Gastrocnemius medialis (tissue), 4 donors: ENCODE measurements around the gene MACROD2. TPM values are rescaled to one million over a fixed set of nuclear protein-coding genes. Genes with fewer than 3 reads are reported as not detected.

Experiments
- ATAC-seq, 2 donors: fragments of 150-250 bp; one replicate each; pipeline ENCODE4 v1.9.1; 2016
- DNase-seq, 2 donors: peaks; one replicate each; pipeline ENCODE4 v3.0.0-alpha.2; 2019
- H3K27ac ChIP-seq, 4 donors: fragments of 200-600 bp; sonication (generic); 1 replicate in 1 of 4; 2 replicates in 3 of 4; pipeline ENCODE4 v1.5.1; 2016 to 2018; ENCODE audit warnings: mild to moderate bottlenecking in 2 of 4, moderate library complexity in 1 of 4
- H3K27me3 ChIP-seq, 3 donors: fragments of 200-600 bp; sonication (generic) in 2 of 3; 1 replicate in 1 of 3; 2 replicates in 2 of 3; pipeline versions ENCODE4 v1.5.1 to v1.6.0; 2016 to 2019; ENCODE audit warnings: mild to moderate bottlenecking in 1 of 3, moderate library complexity in 1 of 3
- H3K36me3 ChIP-seq, 2 donors: fragments of 200-600 bp; sonication (generic) in 1 of 2; one replicate each; pipeline ENCODE4 v1.5.1; 2017 to 2018
- H3K4me1 ChIP-seq, 2 donors: fragments of 200-600 bp; sonication (generic) in 1 of 2; one replicate each; pipeline ENCODE4 v1.5.1; 2016 to 2017; ENCODE audit warnings: mild to moderate bottlenecking in 2 of 2
- H3K4me3 ChIP-seq, 4 donors: fragments of 200-600 bp; sonication (generic) in 3 of 4; 1 replicate in 1 of 4; 2 replicates in 3 of 4; pipeline ENCODE4 v1.5.1; 2016 to 2019; ENCODE audit warnings: mild to moderate bottlenecking in 2 of 4
- H3K9me3 ChIP-seq, 3 donors: fragments of 200-600 bp; sonication (generic) in 2 of 3; 1 replicate in 1 of 3; 2 replicates in 2 of 3; pipeline ENCODE4 v1.5.1; 2016 to 2019
- CTCF ChIP-seq, 5 experiments: fragments of 450-650 bp in 3 of 5; fragments of 200-600 bp in 2 of 5; sonication (generic) in 2 of 5; IDR thresholded peaks in 4 of 5; conservative IDR thresholded peaks in 1 of 5; 1 replicate in 4 of 5; 2 replicates in 1 of 5; pipeline ENCODE4 v1.5.1; 2016 to 2019; ENCODE audit warnings: antibody characterized with exemption in 5 of 5, mild to moderate bottlenecking in 3 of 5, moderate library complexity in 3 of 5
- POLR2A ChIP-seq, 2 donors: fragments of 450-650 bp; IDR thresholded peaks; one replicate each; pipeline ENCODE4 v1.6.1; 2017; ENCODE audit warnings: antibody characterized with exemption in 2 of 2, mild to moderate bottlenecking in 2 of 2, moderate library complexity in 2 of 2
- in situ Hi-C, 4 donors: fragments of 200-750 bp; cut with MboI; loops; one replicate each; pipeline versions ENCODE4 v1.15.0 to v1.8.0; 2017; ENCODE audit warnings: low sequenced_read_pairs in 4 of 4
- intact Hi-C: fragments of 100-400 bp; cut with DNase I; formaldehyde crosslinking; loops from one replicate; pipeline ENCODE4 v1.15.1; 2023; ENCODE audit warnings: low total_unique reads
- total RNA-seq, 4 donors: library from RNA; depleted of rRNA; stranded (reverse); fragments of >200 nt; gene quantifications; one replicate each; pipeline versions ENCODE4 v1.1.0 to v1.2.3, GENCODE V29; 2016

The MACROD2 gene
- total RNA-seq, 4 donors from 2014 or later = 1.8 to 10.2 (median 3.6) TPM

- Histone ChIP-seq H3K9me3 (no peaks in the 10 kb centered on the region), H3K27ac (no peak overlapping the region), H3K4me1 (no peaks in the 10 kb centered on the region), H3K27me3 (no peaks in the 10 kb centered on the region), H3K4me3 (no peak overlapping the region), H3K36me3 (no peaks in the 10 kb centered on the region)
- ATAC-seq (no peak), DNase-seq (no peak)
- in situ Hi-C loops (no loop called here), intact Hi-C loops (no loop called here)
- TF ChIP-seq CTCF (IDR thresholded peaks at IDR 0.05 in 4 of 5, conservative IDR thresholded peaks at IDR 0.05 in 1 of 5) (no peak), POLR2A (IDR thresholded peaks at IDR 0.05) (no peak)
Measured at GRCh38 chr20:15632680-15633079, 1637.4 kb downstream of the MACROD2 start.

GRCh38 chr20:15634102-15634501 lies 1638.8 kb downstream of the MACROD2 start:
- Histone ChIP-seq H3K9me3 (no peaks in the 10 kb centered on the region), H3K4me3 (no peak overlapping the region), H3K36me3 (no peaks in the 10 kb centered on the region), H3K27me3 (no peaks in the 10 kb centered on the region), H3K4me1 (no peaks in the 10 kb centered on the region), H3K27ac (no peak overlapping the region)
- in situ Hi-C loops (no loop called here), intact Hi-C loops (no loop called here)
- DNase-seq = no peak
- ATAC-seq = no peak
- TF ChIP-seq CTCF (IDR thresholded peaks at IDR 0.05 in 4 of 5, conservative IDR thresholded peaks at IDR 0.05 in 1 of 5) (no peak), POLR2A (IDR thresholded peaks at IDR 0.05) (no peak)

- in situ Hi-C loops = no loop called here
- ATAC-seq (no peak), DNase-seq (no peak)
- Histone ChIP-seq H3K9me3 (no peaks in the 10 kb centered on the region), H3K4me1 (no peaks in the 10 kb centered on the region), H3K36me3 (no peaks in the 10 kb centered on the region), H3K27ac (no peak overlapping the region), H3K27me3 (no peaks in the 10 kb centered on the region), H3K4me3 (no peak overlapping the region)
- intact Hi-C loops = no loop called here
- TF ChIP-seq CTCF (IDR thresholded peaks at IDR 0.05 in 4 of 5, conservative IDR thresholded peaks at IDR 0.05 in 1 of 5) (no peak), POLR2A (IDR thresholded peaks at IDR 0.05) (no peak)
Measured at GRCh38 chr20:15637546-15637945, 1642.2 kb downstream of the MACROD2 start.

GRCh38 chr20:15637950-15638754 lies 1642.8 kb downstream of the MACROD2 start:
- Histone ChIP-seq H3K27ac (no peak overlapping the region), H3K9me3 (no peaks in the 10 kb centered on the region), H3K4me3 (no peak overlapping the region), H3K4me1 (no peaks in the 10 kb centered on the region), H3K36me3 (no peaks in the 10 kb centered on the region), H3K27me3 (no peaks in the 10 kb centered on the region)
- in situ Hi-C loops = no loop called here
- DNase-seq (no peak), ATAC-seq (no peak)
- no peak for TF ChIP-seq CTCF (IDR thresholded peaks at IDR 0.05 in 4 of 5, conservative IDR thresholded peaks at IDR 0.05 in 1 of 5)
- no peak for TF ChIP-seq POLR2A (IDR thresholded peaks at IDR 0.05)
- intact Hi-C loops = no loop called here
